OCI-LY1 (cell line): Measurements from ENCODE around the gene ZNF354C.

ENCODE experiments used
- H2AFZ ChIP-seq: fragments of 200-600 bp; sonication (generic), shearing (Covaris generic); 2 replicates; pipeline ENCODE4 v1.6.0; 2014; ENCODE audit warnings: antibody characterized with exemption, mild to moderate bottlenecking, low read length
- H3F3A ChIP-seq: fragments of 200-600 bp; sonication (generic), shearing (Covaris generic); 2 replicates; pipeline ENCODE4 v1.6.0; 2014; ENCODE audit warnings: mild to moderate bottlenecking, antibody characterized with exemption, low read length, moderate library complexity; ENCODE audit not compliant: insufficient read depth
- H3K27ac ChIP-seq: fragments of 200-600 bp; sonication (generic); 2 replicates; pipeline ENCODE4 v1.5.1; 2014; ENCODE audit warnings: low read length, mixed run types, mild to moderate bottlenecking, low read depth; ENCODE audit not compliant: poor library complexity, severe bottlenecking
- H3K27me3 ChIP-seq: fragments of 200-600 bp; sonication (generic); 2 replicates; pipeline ENCODE4 v1.6.0; 2014; ENCODE audit warnings: antibody characterized with exemption, mild to moderate bottlenecking, low read length, moderate library complexity; ENCODE audit not compliant: insufficient read depth
- H3K36me3 ChIP-seq: fragments of 200-600 bp; sonication (generic); 2 replicates; pipeline ENCODE4 v1.6.1; 2014; ENCODE audit warnings: mild to moderate bottlenecking, antibody characterized with exemption, low read length, moderate library complexity, mixed read lengths; ENCODE audit not compliant: insufficient read depth
- H3K4me1 ChIP-seq: fragments of 200-600 bp; sonication (generic); 2 replicates; pipeline ENCODE4 v1.5.1; 2014; ENCODE audit warnings: mild to moderate bottlenecking, low read length, moderate library complexity; ENCODE audit not compliant: insufficient read depth, severe bottlenecking
- H3K4me2 ChIP-seq: fragments of 200-600 bp; sonication (generic), shearing (Covaris generic); 2 replicates; pipeline ENCODE4 v1.6.1; 2014; ENCODE audit warnings: low read length
- H3K4me3 ChIP-seq: fragments of 200-600 bp; sonication (generic); 2 replicates; pipeline ENCODE4 v1.5.1; 2014; ENCODE audit warnings: low read length, low read depth, mild to moderate bottlenecking, mixed read lengths; ENCODE audit not compliant: poor library complexity, severe bottlenecking
- H3K79me2 ChIP-seq: fragments of 200-600 bp; shearing (Covaris generic); 2 replicates; pipeline ENCODE4 v1.6.1; 2016; ENCODE audit warnings: mixed run types, low read length, mixed read lengths; ENCODE audit not compliant: insufficient read depth
- H3K9ac ChIP-seq: fragments of 200-600 bp; sonication (generic), shearing (Covaris generic); 2 replicates; pipeline ENCODE4 v1.6.1; 2014; ENCODE audit warnings: mild to moderate bottlenecking, low read length, mixed read lengths
- H3K9me2 ChIP-seq: fragments of 200-600 bp; sonication (generic), shearing (Covaris generic); 2 replicates; pipeline ENCODE4 v1.6.1; 2014; ENCODE audit warnings: low read depth, mild to moderate bottlenecking, low read length, mixed read lengths
- H3K9me3 ChIP-seq: fragments of 200-600 bp; shearing (Covaris generic); 2 replicates; pipeline ENCODE4 v1.6.1; 2014; ENCODE audit warnings: low read length, mixed read lengths
- H4K20me1 ChIP-seq: fragments of 200-600 bp; sonication (generic), shearing (Covaris generic); 2 replicates; pipeline ENCODE4 v1.6.0; 2016; ENCODE audit warnings: mild to moderate bottlenecking, low read length; ENCODE audit not compliant: insufficient read depth
- EZH2 ChIP-seq: fragments of 200-600 bp; sonication (generic), shearing (Covaris generic); IDR thresholded peaks from 2 replicates; pipeline ENCODE4 v1.8.0; 2017; ENCODE audit warnings: borderline replicate concordance, mixed run types, mild to moderate bottlenecking, antibody characterized with exemption, low read length, moderate library complexity, mixed read lengths
- TF ChIP-seq, protein P1 (sequence below): fragments of 200-600 bp; sonication (generic), shearing (Covaris generic); IDR thresholded peaks from 2 replicates; pipeline ENCODE4 v1.5.1; 2017; ENCODE audit warnings: mild to moderate bottlenecking, antibody characterized with exemption, low read length, moderate library complexity, mixed read lengths

The ZNF354C gene

GRCh38 chr5:179130101-179130681 lies 70.0 kb downstream of the ZNF354C start:
- H4K20me1 ChIP-seq, result no peaks in the 10 kb centered on the region
- no peak overlapping the region for H3K9ac ChIP-seq
- no peak overlapping the region for H3K4me3 ChIP-seq
- H3K4me1 ChIP-seq, result no peaks in the 10 kb centered on the region
- H3F3A ChIP-seq, result no peaks in the 10 kb centered on the region
- no peaks in the 10 kb centered on the region for H3K27me3 ChIP-seq
- no peaks in the 10 kb centered on the region for H3K9me2 ChIP-seq
- H3K4me2 ChIP-seq, result no peak overlapping the region
- H3K27ac ChIP-seq, result no peak overlapping the region
- H3K36me3 ChIP-seq, result no peaks in the 10 kb centered on the region
- H3K9me3 ChIP-seq, result no peaks in the 10 kb centered on the region
- no peaks in the 10 kb centered on the region for H3K79me2 ChIP-seq
- TF ChIP-seq, protein P1, sequence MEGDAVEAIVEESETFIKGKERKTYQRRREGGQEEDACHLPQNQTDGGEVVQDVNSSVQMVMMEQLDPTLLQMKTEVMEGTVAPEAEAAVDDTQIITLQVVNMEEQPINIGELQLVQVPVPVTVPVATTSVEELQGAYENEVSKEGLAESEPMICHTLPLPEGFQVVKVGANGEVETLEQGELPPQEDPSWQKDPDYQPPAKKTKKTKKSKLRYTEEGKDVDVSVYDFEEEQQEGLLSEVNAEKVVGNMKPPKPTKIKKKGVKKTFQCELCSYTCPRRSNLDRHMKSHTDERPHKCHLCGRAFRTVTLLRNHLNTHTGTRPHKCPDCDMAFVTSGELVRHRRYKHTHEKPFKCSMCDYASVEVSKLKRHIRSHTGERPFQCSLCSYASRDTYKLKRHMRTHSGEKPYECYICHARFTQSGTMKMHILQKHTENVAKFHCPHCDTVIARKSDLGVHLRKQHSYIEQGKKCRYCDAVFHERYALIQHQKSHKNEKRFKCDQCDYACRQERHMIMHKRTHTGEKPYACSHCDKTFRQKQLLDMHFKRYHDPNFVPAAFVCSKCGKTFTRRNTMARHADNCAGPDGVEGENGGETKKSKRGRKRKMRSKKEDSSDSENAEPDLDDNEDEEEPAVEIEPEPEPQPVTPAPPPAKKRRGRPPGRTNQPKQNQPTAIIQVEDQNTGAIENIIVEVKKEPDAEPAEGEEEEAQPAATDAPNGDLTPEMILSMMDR, result no peak
- TF ChIP-seq EZH2, result no peak
- H2AFZ ChIP-seq, result no peak overlapping the region

- H3K36me3 ChIP-seq, result no peaks in the 10 kb centered on the region
Measured at GRCh38 chr5:179131321-179131835, 71.2 kb downstream of the ZNF354C start.

GRCh38 chr5:179131886-179132585 lies 71.9 kb downstream of the ZNF354C start:
- Histone ChIP-seq H3F3A (no peaks in the 10 kb centered on the region), H2AFZ (no peak overlapping the region), H3K36me3 (no peaks in the 10 kb centered on the region), H3K9me2 (no peaks in the 10 kb centered on the region), H3K9ac (no peak overlapping the region), H3K9me3 (no peaks in the 10 kb centered on the region), H3K27me3 (no peaks in the 10 kb centered on the region), H3K4me1 (no peaks in the 10 kb centered on the region), H3K4me2 (no peak overlapping the region), H3K79me2 (no peaks in the 10 kb centered on the region), H4K20me1 (no peaks in the 10 kb centered on the region), H3K4me3 (no peak overlapping the region), H3K27ac (no peak overlapping the region)
- no peak for TF ChIP-seq EZH2
- TF ChIP-seq, protein P1, result no peak

More at GRCh38 chr5:179131321-179131835, 71.2 kb downstream of the ZNF354C start:
- Histone ChIP-seq H3F3A (no peaks in the 10 kb centered on the region), H3K27ac (no peak overlapping the region), H3K79me2 (no peaks in the 10 kb centered on the region), H3K4me3 (no peak overlapping the region), H3K9ac (no peak overlapping the region), H3K9me3 (no peaks in the 10 kb centered on the region), H4K20me1 (no peaks in the 10 kb centered on the region), H3K27me3 (no peaks in the 10 kb centered on the region), H2AFZ (no peak overlapping the region), H3K4me2 (no peak overlapping the region), H3K9me2 (no peaks in the 10 kb centered on the region), H3K4me1 (no peaks in the 10 kb centered on the region)
- TF ChIP-seq, protein P1, result no peak
- TF ChIP-seq EZH2, result no peak
